Naive thymus-derived CD4-positive, alpha-beta T cell (primary cell): Measurements from ENCODE around the gene MYO9B. TPM values are rescaled to one million over a fixed set of nuclear protein-coding genes. Genes with fewer than 3 reads are reported as not detected.
A peak's percentile ranks its signal among the peaks of the same experiment; 100 is the strongest.
"Not testable (repeated sequence)": the region's sequence is repeated elsewhere in the genome, so short reads cannot be mapped to it uniquely, and the experiment has no call there.

Experiments used
- ATAC-seq: fragments of 150-1000 bp; cut with Tn5 transposase; 2 replicates; pipeline ENCODE4 v1.10.0; 2021; ENCODE audit warnings: mild to moderate bottlenecking, moderate library complexity
- CTCF ChIA-PET: fragments of 350-600 bp; sonication (Branson Sonifier 250); formaldehyde crosslinking; loops from one replicate; lab custom pipeline; 2021; ENCODE audit warnings: antibody characterized with exemption; lab: Charles Lee
- POLR2A ChIA-PET: fragments of 350-600 bp; sonication (Branson Sonifier 250); formaldehyde crosslinking; loops from one replicate; lab custom pipeline; 2021; ENCODE audit warnings: antibody characterized with exemption, inconsistent platforms; lab: Charles Lee
- DNase-seq, 9 donors: peaks; one replicate each; pipeline versions ENCODE4 v3.0.0 to v3.0.0-alpha.2; 2020 to 2022; ENCODE audit warnings: mixed read lengths in 1 of 9
- H3K27ac ChIP-seq: one replicate; pipeline ENCODE4 v1.7.0; 2013; ENCODE audit warnings: mild to moderate bottlenecking, low read depth, low read length, moderate library complexity
- H3K27me3 ChIP-seq, 2 donors: one replicate each; pipeline ENCODE4 v1.7.0; 2013; ENCODE audit warnings: low read length in 2 of 2, mild to moderate bottlenecking in 2 of 2, moderate library complexity in 2 of 2; ENCODE audit not compliant: control insufficient read depth in 2 of 2, insufficient read depth in 2 of 2
- H3K36me3 ChIP-seq, 3 experiments: 1 replicate in 2 of 3; 2 replicates in 1 of 3; pipeline ENCODE4 v1.7.0; 2013; ENCODE audit warnings: low read length in 3 of 3, mild to moderate bottlenecking in 3 of 3, moderate library complexity in 1 of 3; ENCODE audit not compliant: insufficient read depth in 3 of 3, control insufficient read depth in 2 of 3
- H3K4me1 ChIP-seq, 2 donors: one replicate each; pipeline ENCODE4 v1.7.0; 2013; ENCODE audit warnings: low read length in 2 of 2, mild to moderate bottlenecking in 2 of 2, moderate library complexity in 1 of 2; ENCODE audit not compliant: control insufficient read depth in 2 of 2, insufficient read depth in 2 of 2
- H3K4me3 ChIP-seq: 2 replicates; pipeline ENCODE4 v1.7.0; 2013; ENCODE audit warnings: mild to moderate bottlenecking, low read length
- H3K9me3 ChIP-seq, 3 experiments: 1 replicate in 2 of 3; 2 replicates in 1 of 3; pipeline ENCODE4 v1.7.0; 2013; ENCODE audit warnings: low read length in 3 of 3; ENCODE audit not compliant: control insufficient read depth in 2 of 3
- H3K27ac Mint-ChIP-seq, 9 donors: one replicate each; pipeline ENCODE4 v1.8.0; 2020 to 2022; ENCODE audit warnings: mixed read lengths in 9 of 9, mild to moderate bottlenecking in 8 of 9, moderate library complexity in 5 of 9, inconsistent platforms in 2 of 9
- H3K27me3 Mint-ChIP-seq, 5 donors: one replicate each; pipeline ENCODE4 v1.8.0; 2021 to 2022; ENCODE audit warnings: mixed read lengths in 5 of 5, mild to moderate bottlenecking in 1 of 5
- H3K36me3 Mint-ChIP-seq, 5 donors: one replicate each; pipeline ENCODE4 v1.8.0; 2020 to 2022; ENCODE audit warnings: mixed read lengths in 5 of 5, mild to moderate bottlenecking in 3 of 5, inconsistent platforms in 1 of 5
- H3K4me1 Mint-ChIP-seq, 7 donors: one replicate each; pipeline ENCODE4 v1.8.0; 2020 to 2022; ENCODE audit warnings: mixed read lengths in 7 of 7, mild to moderate bottlenecking in 3 of 7, inconsistent platforms in 1 of 7
- H3K4me3 Mint-ChIP-seq, 10 donors: one replicate each; pipeline ENCODE4 v1.8.0; 2020 to 2022; ENCODE audit warnings: mild to moderate bottlenecking in 10 of 10, mixed read lengths in 10 of 10, moderate library complexity in 6 of 10, inconsistent platforms in 2 of 10
- H3K9me3 Mint-ChIP-seq, 11 donors: one replicate each; pipeline ENCODE4 v1.8.0; 2020 to 2022; ENCODE audit warnings: mixed read lengths in 11 of 11, mild to moderate bottlenecking in 4 of 11, inconsistent platforms in 1 of 11, moderate library complexity in 1 of 11
- intact Hi-C, 2 donors: fragments of 100-400 bp; cut with micrococcal nuclease; formaldehyde crosslinking; loops; one replicate each; pipeline ENCODE4 v1.15.1; 2023
- polyA plus RNA-seq, 2 donors: library from polyadenylated mRNA; unstranded; fragments of 300-500 nt; fragmentation: Illumina TruSeq; gene quantifications; one replicate each; pipeline ENCODE4 v1.2.3, GENCODE V29; 2021
- total RNA-seq, 6 experiments: library from RNA in 5 of 6; stranded (reverse) in 5 of 6; gene quantifications; 1 replicate in 5 of 6; 2 replicates in 1 of 6; pipeline ENCODE4 v1.2.3 and lab custom pipeline; 2021 to 2026

The MYO9B gene
- total and polyA plus RNA-seq, 7 experiments from 2014 or later: 5.6 to 297 (median 165) TPM

DNA sequence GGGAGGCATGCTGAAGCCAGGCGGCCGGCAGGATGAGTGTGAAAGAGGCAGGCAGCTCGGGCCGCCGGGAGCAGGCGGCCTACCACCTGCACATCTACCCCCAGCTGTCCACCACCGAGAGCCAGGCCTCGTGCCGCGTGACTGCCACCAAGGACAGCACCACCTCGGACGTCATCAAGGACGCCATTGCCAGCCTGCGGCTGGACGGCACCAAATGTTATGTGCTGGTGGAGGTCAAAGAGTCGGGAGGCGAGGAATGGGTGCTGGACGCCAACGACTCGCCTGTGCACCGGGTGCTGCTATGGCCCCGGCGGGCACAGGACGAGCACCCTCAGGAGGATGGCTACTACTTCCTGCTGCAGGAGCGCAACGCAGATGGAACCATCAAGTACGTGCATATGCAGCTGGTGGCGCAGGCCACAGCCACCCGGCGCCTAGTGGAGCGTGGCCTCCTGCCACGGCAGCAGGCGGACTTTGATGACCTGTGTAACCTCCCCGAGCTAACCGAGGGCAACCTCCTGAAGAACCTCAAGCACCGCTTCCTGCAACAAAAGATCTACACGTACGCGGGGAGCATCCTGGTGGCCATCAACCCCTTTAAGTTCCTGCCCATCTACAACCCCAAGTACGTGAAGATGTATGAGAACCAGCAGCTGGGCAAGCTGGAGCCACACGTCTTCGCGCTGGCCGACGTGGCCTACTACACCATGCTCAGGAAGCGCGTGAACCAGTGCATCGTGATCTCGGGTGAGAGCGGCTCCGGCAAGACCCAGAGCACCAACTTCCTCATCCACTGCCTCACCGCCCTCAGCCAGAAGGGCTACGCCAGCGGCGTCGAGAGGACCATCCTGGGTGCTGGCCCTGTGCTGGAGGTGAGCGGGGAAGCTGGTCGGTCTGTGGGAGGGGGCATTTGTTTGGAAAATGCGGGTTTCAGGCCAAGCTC, 26.4 kb downstream of the MYO9B start:
- H3K4me1 Mint-ChIP-seq: peaks cover 0 to 37% (median 22%) of the 10 kb centered on the region in 7 donors
- no peaks in the 10 kb centered on the region for H3K27me3 Mint-ChIP-seq
- intact Hi-C loops: no loop called here
- Histone ChIP-seq H3K27me3 (no peaks in the 10 kb centered on the region), H3K27ac (no peak overlapping the region), H3K4me1 (no peaks in the 10 kb centered on the region), H3K9me3 (peaks cover 0 to 7% (median 0%) of the 10 kb centered on the region in 3 experiments), H3K4me3 (no peak overlapping the region), H3K36me3 (peaks cover 14 to 64% (median 18%) of the 10 kb centered on the region in 3 experiments)
- H3K27ac Mint-ChIP-seq: peak overlapping the region in 2 of 9 donors; percentile 38 to 55
- CTCF ChIA-PET: interaction anchor here (1.9 kb wide), 1 partner anchor 23 kb away, joined by 9 read pairs; no protein-coding TSS in a partner anchor
- H3K36me3 Mint-ChIP-seq: peaks cover 0 to 42% (median 32%) of the 10 kb centered on the region in 5 donors
- ATAC-seq (no peak), DNase-seq (no peak)
- H3K9me3 Mint-ChIP-seq: peaks cover 0 to 4% (median 0%) of the 10 kb centered on the region in 11 donors
- H3K4me3 Mint-ChIP-seq: no peak overlapping the region
- POLR2A ChIA-PET: interaction anchor here (1.1 kb wide), 1 partner anchor 24 kb away, joined by 3 read pairs; no protein-coding TSS in a partner anchor

GRCh38 chr19:17103177-17103576, 27.6 kb downstream of the MYO9B start:
- Mint-ChIP-seq H3K36me3 (peaks cover 0 to 42% (median 32%) of the 10 kb centered on the region in 5 donors), H3K27me3 (no peaks in the 10 kb centered on the region), H3K27ac (peak overlapping the region in 6 of 9 donors; percentile 17 to 59 (median 46)), H3K9me3 (peaks cover 0 to 4% (median 0%) of the 10 kb centered on the region in 11 donors), H3K4me3 (no peak overlapping the region), H3K4me1 (peaks cover 0 to 38% (median 21%) of the 10 kb centered on the region in 7 donors)
- H3K9me3 ChIP-seq: peaks cover 0 to 7% (median 0%) of the 10 kb centered on the region in 3 experiments
- ATAC-seq (no peak), DNase-seq (no peak)
- H3K36me3 ChIP-seq: peaks cover 14 to 76% (median 21%) of the 10 kb centered on the region in 3 experiments
- H3K27ac ChIP-seq: no peak overlapping the region
- H3K4me3 ChIP-seq: no peak overlapping the region
- H3K27me3 ChIP-seq: no peaks in the 10 kb centered on the region
- POLR2A ChIA-PET: interaction anchor here (0.7 kb wide), 1 partner anchor 9 kb away, joined by 8 read pairs; no protein-coding TSS in a partner anchor
- H3K4me1 ChIP-seq: no peaks in the 10 kb centered on the region
- CTCF ChIA-PET: interaction anchor here (0.6 to 1.9 kb wide), 3 partner anchors 22 to 81 kb away, joined by 3 to 9 read pairs (median 3); no protein-coding TSS in a partner anchor
- intact Hi-C loops: no loop called here

GRCh38 chr19:17104679-17105078, 29.1 kb downstream of the MYO9B start:
- no peak overlapping the region for H3K27ac Mint-ChIP-seq
- CTCF ChIA-PET: no interaction called here
- no peaks in the 10 kb centered on the region for H3K27me3 ChIP-seq
- H3K4me1 Mint-ChIP-seq: peaks cover 4 to 39% (median 22%) of the 10 kb centered on the region in 7 donors
- H3K36me3 ChIP-seq: peaks cover 14 to 72% (median 21%) of the 10 kb centered on the region in 3 experiments
- peaks cover 0 to 40% (median 23%) of the 10 kb centered on the region in 5 donors for H3K36me3 Mint-ChIP-seq
- no peak overlapping the region for H3K4me3 ChIP-seq
- H3K27ac ChIP-seq: no peak overlapping the region
- peaks cover 0 to 3% of the 10 kb centered on the region in 2 donors for H3K4me1 ChIP-seq
- intact Hi-C loops: no loop called here
- H3K27me3 Mint-ChIP-seq: no peaks in the 10 kb centered on the region
- no peak for ATAC-seq
- POLR2A ChIA-PET: interaction anchor here (0.6 to 1.7 kb wide), 3 partner anchors 18 to 454 kb away, joined by 3 to 4 read pairs (median 4); no protein-coding TSS in a partner anchor
- no peak overlapping the region for H3K4me3 Mint-ChIP-seq
- peaks cover 0 to 7% (median 0%) of the 10 kb centered on the region in 3 experiments for H3K9me3 ChIP-seq
- DNase-seq: no peak
- peaks cover 0 to 4% (median 0%) of the 10 kb centered on the region in 11 donors for H3K9me3 Mint-ChIP-seq

DNA sequence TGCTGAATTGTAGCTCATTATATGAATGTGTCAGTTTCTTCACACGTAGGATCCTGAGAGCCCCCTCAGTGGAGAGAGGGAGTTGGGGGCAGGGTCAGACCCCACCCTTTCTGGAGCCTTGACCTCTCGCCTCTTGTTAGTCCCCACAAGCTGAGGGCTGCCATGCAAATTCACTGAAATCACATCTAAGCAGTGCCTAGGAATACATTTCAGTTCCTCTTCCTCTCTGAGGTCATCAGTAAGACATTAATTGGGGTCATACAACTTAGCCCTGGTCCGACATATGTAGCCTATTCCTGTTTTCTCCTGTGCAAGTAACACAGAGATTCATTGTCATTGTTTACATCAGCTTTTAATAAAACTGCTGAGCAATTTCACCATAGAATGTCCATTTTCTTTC, 30.0 kb downstream of the MYO9B start:
- H3K4me1 ChIP-seq: peaks cover 0 to 8% of the 10 kb centered on the region in 2 donors
- H3K9me3 Mint-ChIP-seq: peaks cover 0 to 4% (median 0%) of the 10 kb centered on the region in 11 donors
- no peak overlapping the region for H3K27ac ChIP-seq
- H3K27me3 ChIP-seq: no peaks in the 10 kb centered on the region
- H3K9me3 ChIP-seq: peaks cover 0 to 7% (median 0%) of the 10 kb centered on the region in 3 experiments
- DNase-seq (no peak), ATAC-seq (no peak)
- peaks cover 0 to 39% (median 23%) of the 10 kb centered on the region in 5 donors for H3K36me3 Mint-ChIP-seq
- no peaks in the 10 kb centered on the region for H3K27me3 Mint-ChIP-seq
- H3K27ac Mint-ChIP-seq: peak overlapping the region in 2 of 9 donors; percentile 23 to 42
- H3K4me1 Mint-ChIP-seq: peaks cover 13 to 44% (median 29%) of the 10 kb centered on the region in 7 donors
- H3K4me3 Mint-ChIP-seq: no peak overlapping the region
- peaks cover 14 to 70% (median 21%) of the 10 kb centered on the region in 3 experiments for H3K36me3 ChIP-seq
- CTCF ChIA-PET: no interaction called here
- POLR2A ChIA-PET: interaction anchor here (0.6 to 1.7 kb wide), 3 partner anchors 17 to 453 kb away, joined by 3 to 4 read pairs (median 4); no protein-coding TSS in a partner anchor
- intact Hi-C loops: no loop called here
- H3K4me3 ChIP-seq: no peak overlapping the region

DNA sequence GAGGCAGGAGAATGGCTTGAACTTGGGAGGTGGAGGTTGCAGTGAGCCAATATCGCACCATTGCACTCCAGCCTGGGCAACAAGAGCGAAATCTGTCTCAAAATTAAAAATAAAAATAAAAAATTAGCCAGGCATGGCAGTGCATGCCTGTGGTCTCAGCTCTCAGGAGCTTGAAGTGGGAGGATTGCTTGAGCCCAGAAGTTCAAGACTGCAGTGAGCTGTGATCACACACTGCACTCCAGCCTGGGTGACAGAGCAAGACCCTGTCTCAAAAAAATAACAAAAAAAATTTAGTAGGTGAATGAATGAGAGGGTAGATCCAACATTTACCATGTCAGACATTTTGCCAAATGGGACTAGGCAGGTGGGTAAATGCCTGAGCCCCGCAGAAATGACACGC, 31.4 kb downstream of the MYO9B start:
- H3K27ac Mint-ChIP-seq, H3K4me3 Mint-ChIP-seq, H3K27ac ChIP-seq, POLR2A ChIA-PET, ATAC-seq, H3K4me3 ChIP-seq, H3K27me3 ChIP-seq, H3K9me3 ChIP-seq, DNase-seq, H3K9me3 Mint-ChIP-seq, H3K27me3 Mint-ChIP-seq, CTCF ChIA-PET, H3K4me1 ChIP-seq, intact Hi-C loops: not testable (repeated sequence)
- H3K36me3 ChIP-seq: peaks cover 16 to 67% (median 18%) of the 10 kb centered on the region in 3 experiments
- Mint-ChIP-seq H3K36me3 (peaks cover 0 to 36% (median 23%) of the 10 kb centered on the region in 5 donors), H3K4me1 (peaks cover 16 to 48% (median 33%) of the 10 kb centered on the region in 7 donors)
